Prostate gland (tissue), 2 donors: ENCODE results near the gene VTI1B.

ENCODE experiments used
- POLR2A ChIP-seq: fragments of 450-650 bp; IDR thresholded peaks from one replicate; pipeline ENCODE4 v1.6.1; 2016; ENCODE audit warnings: antibody characterized with exemption, mild to moderate bottlenecking
- POLR2AphosphoS5 ChIP-seq: sonication (generic); formaldehyde crosslinking; IDR thresholded peaks from one replicate; pipeline ENCODE4 v1.6.1; 2017; ENCODE audit warnings: antibody characterized with exemption
- TF ChIP-seq, protein P1 (sequence below), 4 experiments: fragments of 200-600 bp in 2 of 4; fragments of 450-650 bp in 2 of 4; sonication (generic) in 2 of 4; IDR thresholded peaks; 1 replicate in 3 of 4; 2 replicates in 1 of 4; pipeline ENCODE4 v1.5.1; 2016 to 2019; ENCODE audit warnings: antibody characterized with exemption in 4 of 4, mild to moderate bottlenecking in 2 of 4, moderate library complexity in 2 of 4

DNA sequence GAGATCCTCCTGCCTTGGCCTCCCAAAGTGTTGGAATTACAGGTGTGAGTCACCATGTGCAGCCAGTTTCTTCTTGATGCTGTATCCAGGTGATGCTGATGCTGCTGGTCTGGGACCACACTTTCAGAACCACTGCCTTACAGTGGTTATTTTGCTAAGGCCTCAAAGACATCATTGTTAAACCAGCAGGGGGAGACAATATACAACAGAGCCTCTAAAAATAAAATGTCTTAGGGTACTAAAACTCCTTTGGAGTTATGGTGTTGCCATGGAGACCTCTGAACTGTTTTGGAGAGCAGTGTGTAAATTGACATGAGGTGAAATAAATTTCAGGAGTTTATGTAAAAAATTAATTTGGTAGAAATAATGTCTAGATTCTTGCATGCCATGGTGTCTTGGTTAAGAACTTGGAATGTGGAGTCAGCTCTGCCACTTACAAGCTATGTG is 55.8 kb downstream of the VTI1B start:
- peak; percentile 28 for TF ChIP-seq POLR2AphosphoS5
- TF ChIP-seq, protein P1, sequence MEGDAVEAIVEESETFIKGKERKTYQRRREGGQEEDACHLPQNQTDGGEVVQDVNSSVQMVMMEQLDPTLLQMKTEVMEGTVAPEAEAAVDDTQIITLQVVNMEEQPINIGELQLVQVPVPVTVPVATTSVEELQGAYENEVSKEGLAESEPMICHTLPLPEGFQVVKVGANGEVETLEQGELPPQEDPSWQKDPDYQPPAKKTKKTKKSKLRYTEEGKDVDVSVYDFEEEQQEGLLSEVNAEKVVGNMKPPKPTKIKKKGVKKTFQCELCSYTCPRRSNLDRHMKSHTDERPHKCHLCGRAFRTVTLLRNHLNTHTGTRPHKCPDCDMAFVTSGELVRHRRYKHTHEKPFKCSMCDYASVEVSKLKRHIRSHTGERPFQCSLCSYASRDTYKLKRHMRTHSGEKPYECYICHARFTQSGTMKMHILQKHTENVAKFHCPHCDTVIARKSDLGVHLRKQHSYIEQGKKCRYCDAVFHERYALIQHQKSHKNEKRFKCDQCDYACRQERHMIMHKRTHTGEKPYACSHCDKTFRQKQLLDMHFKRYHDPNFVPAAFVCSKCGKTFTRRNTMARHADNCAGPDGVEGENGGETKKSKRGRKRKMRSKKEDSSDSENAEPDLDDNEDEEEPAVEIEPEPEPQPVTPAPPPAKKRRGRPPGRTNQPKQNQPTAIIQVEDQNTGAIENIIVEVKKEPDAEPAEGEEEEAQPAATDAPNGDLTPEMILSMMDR (IDR thresholded peaks at IDR 0.05) = peak; percentile 40 to 84 (median 74)
- no peak for TF ChIP-seq POLR2A
